LoVo (cell line): Measurements from ENCODE around the gene AOPEP.
"Not testable (repeated sequence)": the region's sequence is repeated elsewhere in the genome, so short reads cannot be mapped to it uniquely, and the experiment has no call there.

ENCODE experiments used
- DNase-seq: peaks from one replicate; pipeline ENCODE4 v3.0.0-alpha.2; 2016; ENCODE audit warnings: low spot score

The AOPEP gene

DNA sequence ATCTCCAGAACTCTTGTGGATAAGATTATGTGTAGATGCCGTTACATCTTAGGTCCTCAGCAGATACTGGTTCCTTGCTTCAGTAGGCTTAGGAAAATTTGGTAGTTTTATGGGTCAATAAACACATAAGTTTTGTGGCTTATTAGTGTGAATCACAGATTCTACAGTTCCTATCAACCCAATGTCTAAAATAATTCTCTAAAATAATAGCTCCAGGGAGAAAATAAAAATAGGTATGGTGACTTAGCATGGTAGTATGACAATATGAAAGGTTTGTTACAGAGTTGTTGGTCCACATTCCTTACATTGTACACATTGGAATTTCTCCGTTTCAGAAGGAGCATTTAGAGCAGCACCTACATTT lies 91.7 kb downstream of the AOPEP start:
- DNase-seq = no peak

DNA sequence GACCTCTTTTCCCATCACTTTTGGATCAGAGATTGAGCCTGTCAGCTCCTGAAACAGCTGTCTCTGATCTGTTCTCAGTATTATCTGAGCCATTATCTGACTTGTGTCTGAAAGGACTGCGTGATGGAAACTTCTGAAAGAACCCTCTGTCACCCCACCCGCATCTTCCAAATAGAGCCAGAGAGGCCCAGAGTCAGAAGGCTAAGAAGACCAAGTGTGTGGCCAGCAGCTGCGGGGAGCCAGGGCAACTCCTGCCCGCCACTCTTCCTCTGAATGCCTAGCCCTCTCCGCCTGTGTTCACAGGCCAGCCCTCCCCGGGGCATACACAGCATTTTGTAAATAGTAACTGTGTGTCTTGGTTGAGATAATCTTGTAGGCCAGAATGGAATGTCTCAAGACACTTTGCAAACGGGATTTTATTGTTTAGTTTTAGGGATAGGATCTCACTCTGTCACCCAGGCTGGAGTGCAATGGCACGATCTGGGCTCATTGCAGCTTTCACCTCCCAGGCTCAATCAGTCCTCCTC lies 92.7 kb downstream of the AOPEP start:
- no peak for DNase-seq

GRCh38 chr9:94821098-94821887 lies 94.8 kb downstream of the AOPEP start:
- DNase-seq = no peak

GRCh38 chr9:94822273-94822672 lies 95.8 kb downstream of the AOPEP start:
- no peak for DNase-seq

DNA sequence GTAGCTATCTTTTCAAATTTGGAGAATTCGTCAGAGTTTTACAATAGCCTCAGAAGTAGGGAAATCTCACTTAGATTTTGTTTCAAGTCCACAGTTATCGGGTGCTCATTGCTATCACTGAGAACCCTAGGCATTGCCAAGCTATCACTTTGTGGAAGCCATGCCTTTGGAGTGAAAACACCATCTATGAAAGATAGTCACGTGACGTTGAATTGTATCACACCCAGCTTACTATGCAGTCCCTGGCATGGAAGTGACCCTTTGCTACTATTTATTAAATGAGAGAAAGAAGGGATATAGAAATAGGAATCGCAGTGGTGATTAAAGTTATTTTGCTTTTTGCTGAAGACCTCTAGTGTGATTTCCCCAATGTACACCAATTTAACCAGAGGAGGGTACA lies 97.2 kb downstream of the AOPEP start:
- no peak for DNase-seq

- DNase-seq = no peak
Measured at GRCh38 chr9:94824411-94824810, 97.9 kb downstream of the AOPEP start.

DNA sequence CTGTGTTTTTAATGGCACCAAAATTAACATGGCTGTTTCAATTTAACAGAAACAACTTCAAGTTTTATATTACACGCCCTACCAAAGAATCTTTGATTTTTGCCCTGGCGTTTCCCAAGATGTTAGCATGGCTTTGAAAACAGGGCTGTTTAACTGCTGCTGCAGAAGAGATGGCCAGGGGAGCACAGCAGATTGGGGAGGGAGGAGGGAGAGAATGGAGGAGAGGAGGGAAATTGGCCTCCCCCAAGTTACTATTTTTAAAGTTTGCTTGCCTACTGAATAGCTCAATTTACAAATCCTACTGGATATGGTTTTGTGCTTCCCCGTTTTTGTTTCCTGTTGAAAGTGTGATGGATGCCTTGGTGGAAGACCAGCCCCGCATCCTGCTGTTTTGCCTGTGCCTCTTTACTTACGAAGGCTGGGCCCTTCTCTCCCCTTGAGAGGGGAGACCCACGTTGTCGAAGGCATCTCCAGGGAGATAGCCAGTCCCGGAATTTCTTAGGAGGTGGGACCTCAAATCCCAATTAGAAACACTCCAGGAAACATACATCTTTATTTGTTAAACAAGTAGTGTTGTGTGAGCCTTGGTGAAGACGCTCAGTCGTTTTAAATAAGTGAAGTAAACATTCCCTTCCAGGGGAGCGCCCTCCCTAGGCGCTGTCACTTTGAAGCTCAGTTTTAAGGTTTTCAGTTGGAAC lies 98.6 kb downstream of the AOPEP start:
- no peak for DNase-seq

DNA sequence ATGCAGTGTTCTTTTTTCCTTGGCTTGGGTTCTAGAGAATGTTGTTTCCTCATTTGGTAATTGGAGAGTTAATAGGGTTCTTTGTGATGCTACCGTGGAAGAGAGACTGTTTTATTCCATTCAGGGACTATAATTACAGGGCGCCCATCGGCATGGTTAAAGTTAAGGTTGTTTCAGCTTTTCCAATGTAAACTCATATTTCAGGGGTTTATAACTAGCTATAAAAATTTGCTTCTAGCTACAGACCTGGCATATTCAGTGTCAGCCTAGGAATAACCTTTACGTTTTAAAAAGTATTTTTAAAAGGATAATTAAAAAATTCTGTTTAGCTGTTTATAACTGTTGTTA lies 99.1 kb downstream of the AOPEP start:
- no peak for DNase-seq

DNA sequence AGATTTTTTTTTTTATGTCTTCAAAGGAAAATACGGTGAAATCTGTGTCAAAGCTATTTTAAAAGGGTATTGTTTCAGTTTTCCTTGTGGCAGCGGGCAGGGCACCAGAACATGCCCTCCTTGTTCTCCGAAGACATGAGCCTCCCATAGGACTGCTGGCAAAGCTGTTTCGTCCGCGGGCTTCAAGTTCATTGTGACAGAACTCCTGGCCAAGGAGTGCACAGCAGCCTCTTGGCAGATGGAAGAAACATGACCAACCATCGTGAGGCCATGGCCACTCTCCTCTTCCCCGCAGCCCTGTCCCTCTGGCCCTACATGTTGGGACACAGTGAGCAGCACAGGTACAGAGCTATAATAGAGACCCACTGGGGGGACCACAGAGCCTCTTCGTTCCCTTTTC lies 99.5 kb downstream of the AOPEP start:
- no peak for DNase-seq

DNA sequence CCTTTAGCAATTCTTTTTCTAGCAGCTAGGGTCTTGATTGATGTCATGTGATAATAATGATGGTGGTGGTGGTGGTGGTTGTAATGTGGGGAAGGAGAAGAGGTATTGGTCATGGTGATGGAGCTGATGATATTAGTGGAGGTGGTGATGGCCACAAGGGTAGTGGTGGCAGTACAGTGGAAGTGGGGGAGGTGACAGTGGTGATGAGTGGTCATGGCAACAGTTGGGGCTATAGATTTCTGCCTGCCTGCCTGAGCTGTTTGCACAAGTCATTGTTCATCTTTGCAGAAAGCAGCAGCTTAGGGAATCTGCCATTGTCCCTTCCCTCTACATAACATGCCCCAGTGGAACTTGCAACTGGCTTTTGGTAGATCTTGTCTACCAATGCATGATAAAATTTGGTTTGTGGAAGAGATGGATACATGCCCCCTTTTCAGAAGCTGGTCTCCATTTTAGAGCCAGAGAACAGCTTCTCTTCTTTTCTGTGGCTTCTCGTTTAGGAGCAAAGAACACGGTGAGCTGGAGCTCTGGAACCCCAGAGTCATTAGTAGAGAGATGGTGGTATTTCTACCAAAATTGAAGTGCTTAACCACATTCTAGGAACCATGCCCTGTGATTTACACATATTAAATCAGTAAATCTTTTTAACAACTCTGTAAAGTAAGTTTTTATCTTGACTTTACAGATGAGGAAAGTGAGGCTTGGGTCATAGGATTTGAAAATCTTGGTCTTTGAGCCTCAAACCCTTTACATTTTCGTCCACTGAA lies 100.3 kb downstream of the AOPEP start:
- DNase-seq = no peak

- DNase-seq = peak; percentile 62
Measured at GRCh38 chr9:94827584-94828304, 101.2 kb downstream of the AOPEP start.

DNA sequence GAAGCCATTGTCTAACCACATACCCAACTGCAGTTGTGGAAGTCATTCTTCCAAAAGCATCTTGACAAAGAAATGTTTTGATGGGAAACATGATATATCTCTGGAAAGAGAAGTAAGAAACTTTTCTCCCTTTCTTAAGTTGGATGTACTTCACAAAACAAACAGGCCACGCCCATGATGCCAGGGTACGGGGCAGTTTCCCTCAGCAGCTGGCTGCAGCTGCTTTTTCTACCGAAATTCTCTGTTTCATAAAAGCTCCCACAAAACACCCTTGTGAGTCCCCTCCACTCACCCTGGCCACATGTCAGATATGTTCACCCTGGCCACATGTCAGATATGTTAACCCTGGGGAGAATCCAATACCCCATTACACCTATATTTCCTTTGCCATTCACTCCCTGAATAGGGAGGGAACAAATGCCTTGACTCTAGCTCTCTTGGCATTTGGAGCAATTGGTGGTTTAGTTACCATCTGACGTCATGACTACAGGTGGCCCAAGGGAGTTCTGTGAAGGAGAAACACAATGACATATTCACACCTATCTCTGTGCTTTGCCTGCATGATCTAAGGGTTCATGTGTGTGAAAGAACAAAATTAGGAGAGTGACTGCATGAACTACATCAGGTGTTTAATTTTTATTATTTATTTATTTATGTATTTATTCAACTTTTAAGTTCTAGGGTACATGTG lies 103.0 kb downstream of the AOPEP start:
- no peak for DNase-seq

DNA sequence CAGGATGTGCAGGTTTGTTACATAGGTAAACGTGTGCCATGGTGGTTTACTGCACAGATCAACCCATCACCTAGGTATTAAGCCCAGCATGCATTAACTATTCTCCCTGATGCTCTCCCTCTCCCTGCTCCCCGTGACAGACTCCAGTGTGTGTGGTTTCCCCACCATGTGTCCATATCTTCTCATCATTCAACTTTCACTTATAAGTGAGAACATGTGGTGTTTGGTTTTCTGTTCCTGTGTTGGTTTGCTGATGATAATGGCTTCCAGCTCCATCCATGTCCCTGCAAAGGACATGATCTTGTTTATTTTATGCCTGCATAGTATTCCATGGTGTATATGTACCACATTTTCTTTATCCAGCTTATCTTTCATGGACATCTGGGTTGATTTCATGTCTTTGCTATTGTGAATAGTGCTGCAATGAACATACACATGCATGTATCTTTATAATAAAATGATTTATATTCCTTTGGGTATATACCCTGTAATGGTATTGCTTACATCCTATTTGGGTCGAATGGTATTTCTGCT lies 103.6 kb downstream of the AOPEP start:
- not testable (repeated sequence) for DNase-seq

DNA sequence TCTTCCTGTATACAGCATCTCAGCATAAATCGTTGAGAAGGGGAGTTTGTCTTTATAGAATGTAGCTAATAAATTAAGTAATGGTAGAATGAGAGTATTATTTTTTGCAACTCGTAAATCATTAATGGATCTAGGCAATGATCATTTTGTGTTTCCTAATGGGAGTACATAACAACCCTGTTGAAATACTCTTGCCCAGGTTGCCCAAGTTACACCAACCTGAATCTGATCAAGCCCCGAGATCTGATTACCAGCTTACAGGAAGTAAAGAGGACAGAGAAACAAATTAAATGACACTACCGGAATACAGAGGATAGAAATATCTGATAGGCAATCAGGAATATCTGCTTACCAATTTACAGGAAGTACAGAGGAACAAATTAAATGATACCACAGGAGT lies 107.3 kb downstream of the AOPEP start:
- DNase-seq = no peak

DNA sequence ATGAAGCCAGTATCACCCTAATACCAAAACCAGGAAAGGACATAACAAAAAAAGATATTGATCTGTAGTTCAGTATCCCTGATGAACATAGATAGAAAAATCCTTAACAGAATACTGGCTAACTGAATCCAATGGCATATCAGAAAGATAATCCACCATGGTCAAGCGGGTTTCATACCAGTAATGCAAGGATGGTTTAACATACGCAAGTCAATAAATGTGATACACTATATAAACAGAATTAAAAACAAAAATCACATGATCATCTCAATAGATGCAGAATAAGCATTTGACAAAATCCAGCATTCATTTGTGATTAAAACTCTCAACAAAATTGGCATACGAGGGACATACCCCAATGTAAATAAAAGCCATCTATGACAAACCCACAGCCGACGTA lies 110.9 kb downstream of the AOPEP start:
- DNase-seq = no peak

- no peak for DNase-seq
Measured at GRCh38 chr9:94839398-94839797, 112.9 kb downstream of the AOPEP start.

DNA sequence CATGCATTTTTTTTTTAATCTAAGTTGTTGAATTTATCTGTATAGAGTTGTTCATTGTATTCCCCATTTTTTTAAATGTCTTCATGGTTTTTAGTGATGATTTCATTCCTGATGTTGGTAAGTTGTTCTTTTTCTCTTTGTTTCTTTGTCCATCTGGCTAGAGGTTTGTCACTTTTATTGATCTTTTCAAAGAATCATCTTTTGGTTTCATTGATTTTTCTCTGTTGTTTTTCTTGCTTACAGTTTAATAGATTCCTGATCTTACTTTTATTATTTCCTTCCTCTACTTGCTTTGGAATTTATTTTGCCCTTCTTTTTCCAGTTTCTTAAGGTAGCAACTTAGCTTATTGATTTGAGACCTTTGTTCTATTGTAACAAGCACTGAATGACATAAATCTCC lies 114.2 kb downstream of the AOPEP start:
- no peak for DNase-seq

GRCh38 chr9:94843134-94843533 lies 116.6 kb downstream of the AOPEP start:
- no peak for DNase-seq

GRCh38 chr9:94846739-94847138 lies 120.2 kb downstream of the AOPEP start:
- DNase-seq = no peak

GRCh38 chr9:94847486-94847885 lies 121.0 kb downstream of the AOPEP start:
- no peak for DNase-seq

DNA sequence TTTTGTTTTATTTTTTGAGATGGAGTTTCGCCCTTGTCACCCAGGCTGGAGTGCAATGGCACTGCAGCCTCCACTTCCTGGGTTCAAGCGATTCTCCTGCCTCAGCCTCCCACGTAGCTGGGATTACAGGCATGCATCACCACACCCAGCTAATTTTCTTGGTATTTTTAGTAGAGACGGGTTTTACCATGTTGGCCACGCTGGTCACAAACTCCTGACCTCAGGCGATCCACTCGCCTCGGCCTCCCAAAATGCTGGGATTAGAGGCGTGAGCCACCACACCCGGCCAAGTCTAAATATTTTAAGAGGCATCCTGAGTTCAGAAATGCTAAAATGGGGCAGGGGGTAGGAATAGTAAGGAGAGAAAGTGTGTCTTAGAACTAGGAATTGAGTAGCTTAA lies 122.3 kb downstream of the AOPEP start:
- DNase-seq = not testable (repeated sequence)
